Measurements from ENCODE around the gene NAV2.

NAV2 gene

DNA sequence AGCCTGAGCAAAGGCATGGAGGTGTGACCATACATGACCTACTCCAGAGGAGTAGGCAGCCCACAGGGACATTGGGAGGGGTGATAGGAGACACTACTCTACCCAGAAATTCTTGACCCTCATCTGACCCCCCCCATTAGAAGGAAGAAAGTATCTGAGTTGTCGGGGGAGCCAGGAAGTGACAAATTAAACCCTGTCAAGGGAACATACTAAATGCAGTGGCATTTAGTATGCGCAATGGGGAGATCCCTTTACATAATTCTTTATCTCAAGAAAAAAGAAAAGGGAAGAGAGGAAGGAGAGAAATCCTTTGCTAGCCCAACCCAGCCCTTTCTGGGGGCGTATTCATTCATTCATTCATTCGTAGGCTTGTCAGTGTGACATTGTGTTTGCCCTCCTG, 58.8 kb downstream of the NAV2 start:
- FAIRE-seq (no peak), DNase-seq (ENCODE audit: insufficient read length, low spot score) (no peak)

GRCh38 chr11:19772480-19772879, 59.8 kb downstream of the NAV2 start:
- FAIRE-seq: no peak
- no peak for DNase-seq (ENCODE audit: insufficient read length, low spot score)

- FAIRE-seq (no peak), DNase-seq (ENCODE audit: insufficient read length, low spot score) (no peak)
These were observed 61.7 kb downstream of the NAV2 start for GRCh38 chr11:19774329-19774728.

DNA sequence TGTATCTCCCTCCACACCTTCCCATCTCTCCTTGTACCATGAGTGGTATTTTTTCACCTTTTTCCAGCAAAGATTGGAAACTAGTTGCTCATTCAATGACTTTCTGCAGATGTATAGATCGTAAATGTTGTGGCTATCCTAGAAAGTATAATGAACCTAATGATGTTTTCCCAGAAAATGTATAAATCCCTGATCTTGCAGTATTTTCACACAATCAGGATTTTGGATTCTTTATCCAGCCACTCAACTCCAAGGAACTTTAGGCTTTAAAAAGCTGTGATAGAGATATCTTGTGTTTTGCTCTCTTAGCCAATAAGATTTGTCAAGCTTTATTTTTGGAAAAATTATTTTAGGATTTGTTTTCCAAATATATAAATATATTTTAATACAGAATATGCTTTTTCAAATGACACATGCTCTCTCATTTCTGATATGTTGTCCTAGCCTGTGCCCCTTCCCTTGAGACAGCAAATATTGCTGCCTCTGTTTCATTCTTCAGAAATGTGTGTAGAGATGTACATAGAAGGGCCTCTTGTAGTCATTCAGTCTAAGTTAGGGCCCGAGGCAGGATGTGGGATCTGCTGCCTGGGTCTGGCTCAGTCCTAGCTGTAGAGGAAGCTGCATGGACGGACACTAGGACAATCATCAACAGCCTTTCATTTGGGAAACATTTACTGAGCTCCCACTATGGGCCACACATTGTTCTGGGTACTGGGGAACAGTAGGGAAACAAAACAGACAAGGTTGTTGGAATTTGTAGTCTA, 62.4 kb downstream of the NAV2 start:
- FAIRE-seq: no peak
- DNase-seq (ENCODE audit: insufficient read length, low spot score): no peak

DNA sequence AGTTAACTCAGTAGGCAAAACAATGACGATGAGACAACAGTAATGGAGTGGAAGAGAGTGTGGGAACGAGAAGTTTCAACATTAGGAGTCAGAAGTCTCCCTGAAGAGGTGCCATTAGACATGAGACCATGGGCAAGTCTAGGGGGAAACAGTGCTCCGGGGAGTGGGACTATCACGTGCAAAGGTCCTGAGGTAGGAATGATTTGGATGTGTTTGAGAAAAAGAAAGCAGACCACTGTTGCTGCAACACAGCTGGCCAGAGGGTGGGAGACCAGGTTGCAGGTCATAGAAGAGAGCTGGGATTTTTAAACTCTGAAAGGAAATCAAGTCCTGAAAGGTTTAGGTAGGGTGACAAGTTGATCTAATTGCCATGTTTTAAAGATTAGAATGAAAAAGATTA, 63.0 kb downstream of the NAV2 start:
- no peak for FAIRE-seq
- DNase-seq (ENCODE audit: insufficient read length, low spot score): no peak

DNA sequence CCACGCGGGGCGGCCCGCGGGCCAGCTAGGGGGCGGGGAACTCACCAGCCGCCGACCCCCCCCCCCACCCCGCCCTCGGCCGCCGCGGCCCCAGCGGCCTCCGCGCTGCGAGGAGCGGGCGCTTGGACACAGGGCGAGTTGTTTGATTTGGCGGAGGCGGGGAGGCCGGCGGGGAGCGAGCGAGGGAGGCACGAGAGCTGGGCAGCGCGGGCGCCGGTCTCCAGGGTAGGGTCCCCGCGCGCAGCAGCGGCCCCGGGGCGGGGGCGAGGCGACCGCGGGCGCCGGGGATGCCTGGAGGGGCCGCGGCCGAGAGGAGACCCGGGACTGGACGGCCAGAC, 64.4 kb downstream of the NAV2 start:
- no peak for FAIRE-seq

GRCh38 chr11:19777377-19778102, 64.9 kb downstream of the NAV2 start:
- FAIRE-seq (no peak), DNase-seq (ENCODE audit: insufficient read length, low spot score) (peak; percentile 45)

More for the DNA sequence above, 64.4 kb downstream of the NAV2 start:
- no peak for DNase-seq (ENCODE audit: insufficient read length, low spot score)

GRCh38 chr11:19779740-19780139, 67.1 kb downstream of the NAV2 start:
- FAIRE-seq (no peak), DNase-seq (ENCODE audit: insufficient read length, low spot score) (no peak)

DNA sequence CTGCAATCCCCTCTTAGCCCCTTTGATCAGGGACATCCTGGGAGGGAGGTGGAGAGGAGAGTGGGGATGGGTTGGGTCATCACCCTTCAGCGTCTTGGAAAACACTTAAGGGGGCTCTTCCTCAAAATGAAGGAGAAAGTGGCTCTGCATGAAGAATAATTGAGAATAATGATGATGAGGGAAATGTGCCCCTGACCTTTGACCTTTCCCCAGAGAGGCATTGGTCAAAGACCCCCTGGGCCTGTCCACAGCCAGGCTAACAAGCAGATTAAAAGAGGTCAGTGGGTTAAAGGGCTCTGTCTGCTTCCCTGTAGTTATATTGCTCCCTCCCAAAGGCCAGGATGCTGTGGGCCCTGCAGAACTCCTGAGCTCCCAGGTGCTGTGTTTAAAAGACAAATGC, 68.7 kb downstream of the NAV2 start:
- DNase-seq (ENCODE audit: insufficient read length, low spot score): no peak
- no peak for FAIRE-seq

GRCh38 chr11:19785265-19785664, 72.6 kb downstream of the NAV2 start:
- no peak for DNase-seq (ENCODE audit: insufficient read length, low spot score)
- no peak for FAIRE-seq

DNA sequence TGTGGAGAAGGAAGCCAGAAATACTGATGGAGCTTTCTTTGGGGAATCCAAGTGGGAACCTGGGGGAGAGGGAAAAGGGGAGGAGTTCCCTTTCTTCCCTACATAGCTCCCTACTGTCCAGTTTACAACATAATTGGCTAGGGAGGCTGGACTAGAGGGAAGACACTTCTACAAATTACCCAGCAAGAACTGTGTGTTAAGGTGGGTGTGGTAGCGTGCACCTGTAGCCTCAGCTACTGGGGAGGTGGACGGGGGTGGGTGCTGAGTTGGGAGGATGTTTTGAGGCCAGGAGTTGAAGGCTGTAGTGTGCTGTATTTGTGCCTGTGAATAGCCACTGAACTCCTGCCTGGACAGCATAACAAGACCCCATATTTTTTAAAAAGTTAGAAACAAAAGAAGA, 74.0 kb downstream of the NAV2 start:
- DNase-seq (ENCODE audit: insufficient read length, low spot score) (no peak), FAIRE-seq (no peak)

DNA sequence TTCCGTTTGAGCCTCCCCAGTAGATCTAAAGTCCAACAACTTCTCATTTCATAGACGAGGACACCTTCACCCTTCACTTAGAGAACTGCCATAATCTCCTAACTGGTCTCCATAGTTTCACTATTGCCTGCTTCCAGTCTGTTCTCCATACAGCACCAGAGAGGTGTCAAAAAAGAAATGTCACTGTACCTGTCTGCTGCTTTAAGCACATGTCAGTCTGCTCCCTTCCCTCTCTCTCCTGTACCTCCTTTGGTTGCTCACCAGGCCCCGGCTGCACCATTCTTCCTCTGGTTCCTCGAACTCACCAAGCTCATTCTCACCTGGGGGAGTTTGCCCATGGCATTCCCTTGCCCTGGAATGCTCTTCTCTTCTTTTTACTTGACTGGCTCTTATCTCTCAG, 75.8 kb downstream of the NAV2 start:
- no peak for DNase-seq (ENCODE audit: insufficient read length, low spot score)
- FAIRE-seq: no peak

GRCh38 chr11:19789245-19789644, 76.6 kb downstream of the NAV2 start:
- FAIRE-seq (no peak), DNase-seq (ENCODE audit: insufficient read length, low spot score) (no peak)

DNA sequence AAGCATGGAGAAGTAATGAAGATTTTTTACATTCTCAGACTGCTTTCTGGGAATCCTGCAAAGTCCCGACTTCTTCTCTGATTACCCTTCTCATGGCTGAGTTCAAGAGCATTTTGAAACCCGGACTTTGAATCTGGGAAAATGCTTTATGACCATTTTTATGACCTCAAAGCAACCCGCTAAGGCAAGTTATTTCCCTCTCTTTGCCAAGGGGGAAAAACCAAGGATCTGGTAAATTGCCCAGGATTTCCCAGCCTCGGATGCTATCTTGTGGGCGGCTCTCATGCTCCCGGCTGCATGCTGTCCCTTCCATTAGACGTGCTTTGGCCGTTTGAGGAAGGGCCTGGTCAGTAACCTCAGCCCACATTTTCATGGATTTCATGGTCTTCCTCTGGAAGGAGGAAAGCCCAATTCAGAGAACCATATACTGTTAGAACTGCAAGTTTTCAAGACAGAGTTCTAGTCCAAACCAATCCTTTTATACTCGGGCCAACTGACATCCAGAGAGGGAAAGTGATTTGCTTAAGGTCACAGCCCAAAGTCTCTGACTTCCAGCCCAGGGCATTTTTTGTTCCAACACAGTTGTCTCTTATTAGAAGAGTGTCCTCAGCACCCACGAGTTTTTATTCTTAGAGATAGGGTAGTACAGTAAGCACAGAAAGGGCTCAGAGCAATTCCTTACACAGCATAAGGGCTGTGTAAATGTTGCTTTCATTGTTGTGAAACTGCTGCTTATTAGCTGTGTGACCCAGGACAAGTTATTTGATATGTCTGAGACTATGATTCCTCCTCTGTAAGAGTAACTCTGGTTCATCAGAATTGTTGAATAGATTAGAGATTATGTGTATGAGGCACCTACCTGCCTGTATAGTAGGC, 77.4 kb downstream of the NAV2 start:
- FAIRE-seq (no peak), DNase-seq (ENCODE audit: insufficient read length, low spot score) (no peak)

DNA sequence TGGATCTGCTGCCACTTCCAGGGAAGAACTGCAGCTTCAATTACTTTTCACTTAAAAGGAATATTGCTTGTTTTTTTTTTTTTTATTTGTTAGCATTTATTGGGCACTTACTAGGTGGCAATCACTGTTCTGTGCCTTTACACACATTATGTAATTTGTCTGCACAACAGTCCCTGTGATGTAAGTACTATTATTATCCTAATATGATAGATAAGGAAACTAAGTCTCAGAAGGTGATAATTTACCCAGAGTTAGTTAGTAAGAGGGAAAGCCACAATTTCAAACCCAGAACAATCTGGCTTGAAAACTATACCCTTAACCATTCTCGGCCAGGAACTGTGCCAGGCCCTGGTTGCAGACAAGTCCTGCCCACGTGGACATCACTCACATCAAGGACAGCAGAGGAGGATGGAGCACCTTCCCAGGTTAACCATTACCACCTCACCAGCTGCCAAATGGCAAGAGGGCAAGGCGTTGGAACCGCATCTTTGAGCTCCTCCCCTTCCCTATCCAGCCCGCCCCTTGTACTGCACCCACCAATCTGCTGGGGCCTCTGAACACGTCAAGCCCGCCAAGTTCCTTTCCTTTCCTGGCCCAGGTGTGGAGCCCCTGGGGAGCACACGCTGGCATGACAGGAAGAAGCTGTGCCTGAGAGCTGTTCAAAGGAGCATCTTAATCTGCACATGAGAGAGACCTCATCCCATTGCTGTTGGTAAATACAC, 78.4 kb downstream of the NAV2 start:
- FAIRE-seq: no peak
- DNase-seq (ENCODE audit: insufficient read length, low spot score): no peak

GRCh38 chr11:19792510-19792909, 79.9 kb downstream of the NAV2 start:
- DNase-seq (ENCODE audit: insufficient read length, low spot score): no peak
- FAIRE-seq: no peak

- no peak for DNase-seq (ENCODE audit: insufficient read length, low spot score)
- no peak for FAIRE-seq
These were observed 80.7 kb downstream of the NAV2 start for GRCh38 chr11:19793326-19793725.

- DNase-seq (ENCODE audit: insufficient read length, low spot score) (no peak), FAIRE-seq (no peak)
These were observed 81.5 kb downstream of the NAV2 start for GRCh38 chr11:19794161-19794560.

DNA sequence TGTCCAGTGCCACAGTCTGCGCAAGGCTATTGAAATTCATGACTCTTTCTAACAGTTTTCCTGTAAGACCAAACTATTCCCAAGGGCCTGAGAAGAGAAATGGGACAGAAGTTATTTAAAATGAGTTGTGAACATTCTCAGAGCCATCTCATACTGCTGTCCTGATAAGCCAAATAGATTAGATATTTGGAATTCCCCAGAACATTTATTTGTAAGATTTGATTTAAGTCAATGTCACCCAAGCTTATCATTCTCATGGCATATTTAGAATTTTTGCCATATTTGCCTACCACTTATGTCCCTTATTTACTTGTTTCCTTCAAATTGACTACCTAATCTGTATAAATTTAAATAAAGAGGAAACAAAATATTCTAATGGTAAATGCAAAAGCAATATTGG, 82.4 kb downstream of the NAV2 start:
- FAIRE-seq (no peak), DNase-seq (ENCODE audit: insufficient read length, low spot score) (no peak)

- FAIRE-seq (no peak), DNase-seq (ENCODE audit: insufficient read length, low spot score) (no peak)
These were observed 87.5 kb downstream of the NAV2 start for GRCh38 chr11:19800162-19800561.

All from GM19239 (cell line).